ENCODE results near the gene KLHL40.

KLHL40 gene

DNA sequence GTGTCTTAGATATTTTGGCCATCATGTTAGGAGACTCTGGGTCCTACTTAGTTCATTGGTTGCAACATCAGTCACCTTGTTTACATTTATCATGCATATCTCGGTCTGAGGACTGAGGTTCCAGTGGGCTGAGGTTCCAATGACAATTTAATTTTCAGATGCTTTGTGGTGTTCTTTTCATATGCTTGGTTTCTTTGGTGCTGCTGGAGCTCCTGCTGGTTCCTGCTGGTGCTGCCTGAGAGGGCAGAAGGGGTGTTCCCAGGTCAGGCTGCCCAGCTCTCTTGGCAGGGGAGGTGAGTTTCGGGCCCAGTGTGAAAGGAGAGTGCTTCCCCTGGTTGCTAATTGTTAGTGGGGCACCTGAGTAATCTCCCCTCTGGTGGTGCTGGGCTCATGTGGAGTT is 6.9 kb upstream of the KLHL40 start:
- Histone ChIP-seq H3K36me3 (replicated peaks) (no peaks in the 10 kb centered on the region), H3K27ac (no peak overlapping the region), H3K27me3 (replicated peaks) (no peaks in the 10 kb centered on the region), H3K4me3 (ENCODE audit: low read depth, low read length) (no peak overlapping the region)
- in situ Hi-C loops (cut with HindIII; ENCODE audit: low pct_ligation_motif_present, low sequenced_read_pairs) = no loop called here
- DNase-seq = no peak
- TF ChIP-seq, protein P1, sequence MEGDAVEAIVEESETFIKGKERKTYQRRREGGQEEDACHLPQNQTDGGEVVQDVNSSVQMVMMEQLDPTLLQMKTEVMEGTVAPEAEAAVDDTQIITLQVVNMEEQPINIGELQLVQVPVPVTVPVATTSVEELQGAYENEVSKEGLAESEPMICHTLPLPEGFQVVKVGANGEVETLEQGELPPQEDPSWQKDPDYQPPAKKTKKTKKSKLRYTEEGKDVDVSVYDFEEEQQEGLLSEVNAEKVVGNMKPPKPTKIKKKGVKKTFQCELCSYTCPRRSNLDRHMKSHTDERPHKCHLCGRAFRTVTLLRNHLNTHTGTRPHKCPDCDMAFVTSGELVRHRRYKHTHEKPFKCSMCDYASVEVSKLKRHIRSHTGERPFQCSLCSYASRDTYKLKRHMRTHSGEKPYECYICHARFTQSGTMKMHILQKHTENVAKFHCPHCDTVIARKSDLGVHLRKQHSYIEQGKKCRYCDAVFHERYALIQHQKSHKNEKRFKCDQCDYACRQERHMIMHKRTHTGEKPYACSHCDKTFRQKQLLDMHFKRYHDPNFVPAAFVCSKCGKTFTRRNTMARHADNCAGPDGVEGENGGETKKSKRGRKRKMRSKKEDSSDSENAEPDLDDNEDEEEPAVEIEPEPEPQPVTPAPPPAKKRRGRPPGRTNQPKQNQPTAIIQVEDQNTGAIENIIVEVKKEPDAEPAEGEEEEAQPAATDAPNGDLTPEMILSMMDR (IDR thresholded peaks at IDR 0.05; ENCODE audit: low read depth, low read length, missing control alignments) = no peak

- TF ChIP-seq, protein P1 (IDR thresholded peaks at IDR 0.05; ENCODE audit: low read depth, low read length, missing control alignments) = no peak
- DNase-seq = peak; percentile 29
- Histone ChIP-seq H3K36me3 (replicated peaks) (no peaks in the 10 kb centered on the region), H3K4me3 (ENCODE audit: low read depth, low read length) (no peak overlapping the region), H3K27ac (no peak overlapping the region), H3K27me3 (replicated peaks) (no peaks in the 10 kb centered on the region)
- in situ Hi-C loops (cut with HindIII; ENCODE audit: low pct_ligation_motif_present, low sequenced_read_pairs) = no loop called here
Measured at GRCh38 chr3:42680271-42680670, 5.1 kb upstream of the KLHL40 start.

DNA sequence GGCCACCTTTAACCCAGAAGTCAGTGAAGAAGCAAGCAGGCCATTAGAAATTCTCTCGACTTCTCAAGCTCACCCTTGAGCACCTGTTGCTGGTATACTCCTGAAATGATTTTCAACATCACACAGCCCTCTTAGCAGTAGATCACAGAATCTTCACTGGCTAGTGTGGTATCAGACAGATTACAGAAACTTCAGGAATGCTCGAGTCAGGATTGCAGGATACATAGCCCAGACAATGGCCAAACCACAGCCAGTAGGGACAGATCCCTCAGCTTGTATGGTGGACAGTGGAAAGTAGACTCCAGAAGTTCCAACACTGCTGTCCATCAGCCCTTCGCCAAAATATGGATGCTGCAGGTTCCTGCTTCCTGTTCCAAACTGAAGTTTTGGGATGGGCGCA is 4.5 kb upstream of the KLHL40 start:
- in situ Hi-C loops (cut with HindIII; ENCODE audit: low pct_ligation_motif_present, low sequenced_read_pairs) = no loop called here
- DNase-seq = peak; percentile 15
- TF ChIP-seq, protein P1 (IDR thresholded peaks at IDR 0.05; ENCODE audit: low read depth, low read length, missing control alignments) = no peak
- no peaks in the 10 kb centered on the region for H3K36me3 ChIP-seq (replicated peaks)
- H3K27me3 ChIP-seq (replicated peaks) = peaks cover 2% of the 10 kb centered on the region
- H3K4me3 ChIP-seq (ENCODE audit: low read depth, low read length) = no peak overlapping the region
- H3K27ac ChIP-seq = no peak overlapping the region

GRCh38 chr3:42681361-42682038 is 3.8 kb upstream of the KLHL40 start:
- Histone ChIP-seq H3K27ac (no peak overlapping the region), H3K4me3 (ENCODE audit: low read depth, low read length) (no peak overlapping the region), H3K36me3 (replicated peaks) (no peaks in the 10 kb centered on the region), H3K27me3 (replicated peaks) (peaks cover 4% of the 10 kb centered on the region)
- TF ChIP-seq, protein P1 (IDR thresholded peaks at IDR 0.05; ENCODE audit: low read depth, low read length, missing control alignments) = no peak
- in situ Hi-C loops (cut with HindIII; ENCODE audit: low pct_ligation_motif_present, low sequenced_read_pairs) = no loop called here
- no peak for DNase-seq

DNA sequence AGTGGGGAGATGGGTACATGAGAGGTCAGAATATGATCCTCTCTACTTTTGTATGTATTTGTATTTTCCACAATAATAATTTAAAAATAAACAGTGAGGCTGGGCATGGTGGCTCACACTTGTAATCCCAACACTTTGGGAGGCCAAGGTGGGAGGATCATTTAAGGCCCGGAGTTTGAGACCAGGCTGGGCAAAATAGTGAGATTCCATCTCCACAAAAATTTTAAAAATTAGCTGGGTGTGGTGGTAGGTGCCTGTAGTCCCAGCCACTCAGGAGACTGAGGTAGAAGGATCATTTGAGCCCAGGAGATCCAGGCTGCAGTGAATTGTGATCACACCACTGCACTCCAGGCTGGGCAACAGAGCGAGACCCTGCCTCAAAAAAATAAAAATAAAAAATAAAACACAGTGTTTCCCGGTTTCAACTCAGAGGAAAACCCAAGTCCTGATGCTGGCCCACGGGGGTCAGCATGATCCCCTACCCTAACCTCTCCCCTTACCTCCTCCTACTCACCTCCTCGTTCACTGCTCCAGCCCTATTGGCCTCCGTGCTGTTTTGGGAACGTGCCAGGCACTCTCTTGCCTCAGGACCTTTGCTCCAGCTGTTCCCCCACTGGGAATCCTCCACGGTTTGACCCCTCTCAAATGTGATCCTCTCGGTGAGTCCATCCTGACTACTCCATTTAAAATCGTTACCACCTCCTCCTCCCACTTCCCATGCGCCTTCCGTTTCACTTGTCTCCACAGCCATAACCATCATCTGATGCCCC is 2.9 kb upstream of the KLHL40 start:
- no peak for DNase-seq
- no peaks in the 10 kb centered on the region for H3K36me3 ChIP-seq (replicated peaks)
- H3K27me3 ChIP-seq (replicated peaks) = peaks cover 4% of the 10 kb centered on the region
- no peak overlapping the region for H3K27ac ChIP-seq
- no peak overlapping the region for H3K4me3 ChIP-seq (ENCODE audit: low read depth, low read length)
- in situ Hi-C loops (cut with HindIII; ENCODE audit: low pct_ligation_motif_present, low sequenced_read_pairs) = no loop called here
- TF ChIP-seq, protein P1 (IDR thresholded peaks at IDR 0.05; ENCODE audit: low read depth, low read length, missing control alignments) = no peak
